Stimulated activated CD4-positive, alpha-beta T cell treated with anti-CD3 and anti-CD28 coated beads, TNF-alpha, amount 100 ng/mL, for 24 hours (primary cell): ENCODE data around the gene MYO5C.

ENCODE experiments used
- DNase-seq, 3 experiments: peaks; one replicate each; pipeline ENCODE4 v3.0.0-alpha.2; 2020; ENCODE audit warnings: low read depth in 3 of 3

The MYO5C gene

GRCh38 chr15:52208306-52208946 lies 87.2 kb downstream of the MYO5C start:
- peak; percentile 44 to 74 (median 45) for DNase-seq

GRCh38 chr15:52207191-52207590 lies 88.4 kb downstream of the MYO5C start:
- no peak for DNase-seq

GRCh38 chr15:52206446-52206845 lies 89.2 kb downstream of the MYO5C start:
- DNase-seq: no peak

GRCh38 chr15:52204657-52205056 lies 90.9 kb downstream of the MYO5C start:
- no peak for DNase-seq

GRCh38 chr15:52200831-52201365 lies 94.7 kb downstream of the MYO5C start:
- no peak for DNase-seq

- DNase-seq: no peak
Measured at GRCh38 chr15:52199271-52199670, 96.3 kb downstream of the MYO5C start.

GRCh38 chr15:52196891-52197290 lies 98.7 kb downstream of the MYO5C start:
- no peak for DNase-seq

- no peak for DNase-seq
Measured at GRCh38 chr15:52193791-52194190, 101.8 kb downstream of the MYO5C start.

- DNase-seq: no peak
Measured at GRCh38 chr15:52193321-52193720, 102.3 kb downstream of the MYO5C start.

- no peak for DNase-seq
Measured at GRCh38 chr15:52191207-52191606, 104.4 kb downstream of the MYO5C start, which contains the start of gene GNB5. TSS of gene GNB5 (minus strand) at chr15:52191392. CDS start at chr15:52184676, 6,716 bp downstream.

GRCh38 chr15:52186651-52187486 lies 108.7 kb downstream of the MYO5C start:
- no peak for DNase-seq

- no peak for DNase-seq
Measured at GRCh38 chr15:52185151-52185561, 110.4 kb downstream of the MYO5C start.

- DNase-seq: no peak
Measured at GRCh38 chr15:52184721-52185120, 110.9 kb downstream of the MYO5C start.

GRCh38 chr15:52183562-52184173 lies 111.9 kb downstream of the MYO5C start:
- DNase-seq: no peak

GRCh38 chr15:52181938-52182780 lies 113.4 kb downstream of the MYO5C start:
- no peak for DNase-seq

- DNase-seq: no peak
Measured at GRCh38 chr15:52180851-52181450, 114.7 kb downstream of the MYO5C start.

GRCh38 chr15:52180196-52180835 lies 115.3 kb downstream of the MYO5C start:
- no peak for DNase-seq

GRCh38 chr15:52179278-52180195 lies 116.1 kb downstream of the MYO5C start:
- DNase-seq: peak; percentile 70 to 88 (median 76)

GRCh38 chr15:52178765-52179164 lies 116.8 kb downstream of the MYO5C start:
- DNase-seq: no peak
